T-helper 9 cell (primary cell): ENCODE results near the gene FEV.

Experiments
- DNase-seq: peaks from one replicate; pipeline ENCODE4 v3.0.0-alpha.2; 2020

The FEV gene

DNA sequence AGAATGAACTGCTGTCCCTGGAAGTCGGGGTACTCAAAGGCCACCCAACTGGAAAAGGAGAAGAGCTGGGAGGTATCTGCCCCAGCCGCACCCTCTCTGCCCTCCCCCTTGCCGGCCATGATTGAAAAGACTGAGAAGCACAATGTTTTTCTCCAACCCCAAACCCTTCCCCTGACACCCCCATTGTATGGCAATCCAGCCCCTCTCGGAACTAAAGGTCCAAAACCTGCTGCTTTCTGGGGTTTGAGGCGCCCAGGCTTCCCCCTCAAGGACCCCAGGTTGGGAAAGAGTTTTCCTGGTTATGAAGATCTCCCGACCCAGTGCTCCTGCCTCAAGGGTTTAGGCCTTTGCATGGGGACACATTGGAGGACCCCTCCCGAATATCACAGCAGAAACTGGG is 7.2 kb upstream of the FEV start:
- DNase-seq = no peak

- no peak for DNase-seq
Observed at GRCh38 chr2:218991674-218992168, 6.7 kb upstream of the FEV start.

DNA sequence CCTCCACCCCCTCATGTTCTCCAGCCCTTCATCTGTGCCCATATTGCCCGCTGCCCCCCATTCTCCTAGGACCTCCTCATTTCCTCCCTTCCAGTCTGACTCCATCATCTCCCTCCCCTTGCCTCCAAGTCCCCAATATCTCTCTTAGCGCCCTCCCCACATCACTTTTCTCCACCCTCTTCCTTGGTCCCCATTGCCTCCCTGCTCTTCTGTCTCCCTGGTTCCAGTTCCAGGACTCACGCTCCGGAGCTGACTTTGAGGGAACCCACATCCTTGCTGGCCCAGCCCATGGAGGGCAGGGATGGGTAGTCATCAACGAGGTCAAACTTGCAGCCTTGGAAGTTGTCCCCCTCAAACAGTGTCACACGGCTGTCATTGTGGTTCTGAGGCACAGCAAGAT is 5.6 kb upstream of the FEV start:
- DNase-seq = no peak

- no peak for DNase-seq
Observed at GRCh38 chr2:218990052-218990451, 5.1 kb upstream of the FEV start.

GRCh38 chr2:218988650-218989049 is 3.7 kb upstream of the FEV start:
- DNase-seq = no peak

GRCh38 chr2:218988164-218988563 is 3.2 kb upstream of the FEV start:
- DNase-seq = no peak

DNA sequence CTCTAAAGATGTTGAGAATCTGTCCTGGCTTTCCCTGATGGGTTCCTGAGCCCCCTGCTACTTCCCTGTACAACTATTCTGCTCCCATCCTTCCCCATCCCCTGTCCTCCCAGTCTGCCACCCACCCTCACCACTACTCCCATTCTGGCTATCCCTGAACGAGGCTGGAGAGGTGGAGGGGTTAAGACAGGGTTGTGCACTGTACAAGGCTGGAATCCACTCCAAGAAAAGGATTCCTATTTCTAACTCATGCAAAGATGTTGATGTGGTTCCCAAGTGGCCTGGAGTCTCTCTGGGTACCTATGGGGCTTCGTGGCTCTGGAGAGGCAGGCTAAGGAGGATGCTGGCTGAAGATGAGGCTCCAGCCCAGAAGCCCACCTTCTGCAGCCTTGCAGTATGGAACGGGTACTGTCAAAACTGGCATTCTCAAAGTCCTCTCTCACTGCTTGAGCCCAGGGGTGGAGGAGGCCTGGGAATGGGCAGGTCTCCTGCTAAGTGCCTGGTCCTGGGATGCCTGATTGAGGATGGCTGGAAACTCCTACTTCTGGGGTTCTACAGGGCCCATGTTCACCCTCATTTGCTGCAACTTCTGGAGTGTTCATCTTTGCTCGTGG is 1.3 kb upstream of the FEV start:
- DNase-seq = no peak

GRCh38 chr2:218985325-218986091 is 524 bp upstream of the FEV start:
- DNase-seq = no peak

GRCh38 chr2:218984239-218985020 is 554 bp downstream of the FEV start:
- DNase-seq = no peak

GRCh38 chr2:218983934-218984238 is 1.1 kb downstream of the FEV start:
- no peak for DNase-seq

GRCh38 chr2:218983263-218983933 is 1.6 kb downstream of the FEV start:
- no peak for DNase-seq

DNA sequence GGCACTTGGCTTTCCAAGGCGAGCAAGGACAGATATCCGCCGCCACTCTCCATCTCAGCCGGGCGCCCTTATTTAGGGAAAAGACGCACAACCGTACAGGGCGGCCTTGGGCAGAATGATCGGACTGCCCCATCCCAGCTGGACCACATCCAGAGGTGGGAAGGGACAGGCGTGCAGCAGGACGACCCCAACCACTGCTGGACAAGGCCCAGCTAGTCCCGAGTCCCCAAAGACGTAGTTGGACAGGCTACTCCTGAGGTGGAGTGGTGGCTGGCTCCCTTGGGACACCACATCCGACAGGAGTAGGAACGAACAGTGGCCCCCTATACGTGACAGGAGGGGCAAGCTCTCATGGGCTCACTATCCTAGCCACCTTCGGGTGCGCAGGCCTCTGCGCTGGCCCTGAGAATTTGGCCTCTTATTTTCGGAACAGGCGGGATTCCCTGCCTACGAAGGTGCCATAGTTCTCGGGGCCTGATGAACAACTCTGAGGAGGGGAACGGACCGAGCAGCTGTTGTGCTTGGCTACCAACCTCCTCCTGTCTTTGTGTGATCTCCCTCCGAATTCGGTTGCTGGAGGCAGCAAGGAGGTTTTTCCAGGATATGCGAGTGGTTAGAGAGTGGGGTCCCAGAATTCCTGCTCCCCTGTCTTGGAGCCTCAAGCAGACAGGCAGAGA is 2.3 kb downstream of the FEV start:
- no peak for DNase-seq

GRCh38 chr2:218981881-218982585 is 3.0 kb downstream of the FEV start:
- DNase-seq = no peak

DNA sequence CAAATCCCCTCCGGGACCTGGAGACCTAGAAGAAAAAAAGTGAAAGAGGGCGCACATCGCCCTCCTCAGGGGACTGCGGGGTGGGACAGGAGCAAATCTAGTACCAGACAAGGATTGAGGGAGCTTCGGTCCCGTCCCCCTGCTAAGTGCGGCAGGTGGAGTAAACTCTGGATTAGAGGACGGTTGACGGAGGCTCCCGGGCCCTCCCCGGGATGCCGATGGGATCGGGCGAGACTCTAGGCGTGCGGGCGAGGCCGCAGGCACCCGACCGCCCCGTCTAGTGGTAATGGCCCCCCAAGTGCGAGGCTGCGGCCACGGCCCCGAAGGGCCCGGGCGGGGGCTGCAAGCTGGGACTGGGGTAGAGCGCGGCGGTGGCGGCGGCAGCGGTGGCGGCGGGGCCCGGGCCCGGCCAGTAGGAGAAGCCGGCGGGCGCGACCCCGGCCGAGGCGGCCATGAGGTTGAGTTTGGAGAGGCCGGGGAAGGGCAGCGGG is 3.5 kb downstream of the FEV start:
- DNase-seq = no peak

DNA sequence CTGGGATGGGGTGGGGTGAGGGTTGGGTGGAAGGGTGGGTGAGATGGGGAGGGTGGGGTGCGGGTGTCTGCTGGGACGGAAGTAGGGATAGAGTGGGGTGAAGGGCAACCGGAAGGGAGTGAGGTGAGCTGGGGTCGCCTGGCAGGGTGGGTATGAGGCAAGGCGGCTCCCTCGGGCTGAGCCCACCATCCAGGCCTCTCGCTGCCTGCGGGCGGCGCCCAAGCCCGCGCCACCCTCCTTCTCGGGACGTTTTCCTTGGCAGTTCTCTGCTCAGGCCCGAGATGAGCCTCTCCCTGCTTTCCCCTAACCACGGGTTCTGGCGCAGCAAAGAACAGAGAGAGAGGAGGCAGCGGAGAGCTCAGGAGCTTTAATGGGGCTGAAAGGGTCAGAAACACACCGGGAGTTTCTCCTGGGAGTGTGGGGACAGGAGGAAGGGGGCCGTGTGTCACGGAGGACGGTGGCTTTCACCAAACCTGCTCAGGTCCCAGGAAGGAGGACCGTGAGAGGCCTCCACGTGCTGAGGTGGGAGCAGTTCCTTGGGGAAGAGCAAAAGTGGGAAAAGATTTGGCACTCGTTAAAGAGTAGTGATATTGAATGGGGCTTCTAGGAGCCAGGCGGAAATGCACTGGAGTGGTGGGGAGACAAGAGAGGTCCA is 4.1 kb downstream of the FEV start:
- DNase-seq = no peak

- DNase-seq = peak; percentile 78
Observed at GRCh38 chr2:218979846-218980734, 4.9 kb downstream of the FEV start.

GRCh38 chr2:218975060-218975777 is 9.8 kb downstream of the FEV start:
- no peak for DNase-seq

DNA sequence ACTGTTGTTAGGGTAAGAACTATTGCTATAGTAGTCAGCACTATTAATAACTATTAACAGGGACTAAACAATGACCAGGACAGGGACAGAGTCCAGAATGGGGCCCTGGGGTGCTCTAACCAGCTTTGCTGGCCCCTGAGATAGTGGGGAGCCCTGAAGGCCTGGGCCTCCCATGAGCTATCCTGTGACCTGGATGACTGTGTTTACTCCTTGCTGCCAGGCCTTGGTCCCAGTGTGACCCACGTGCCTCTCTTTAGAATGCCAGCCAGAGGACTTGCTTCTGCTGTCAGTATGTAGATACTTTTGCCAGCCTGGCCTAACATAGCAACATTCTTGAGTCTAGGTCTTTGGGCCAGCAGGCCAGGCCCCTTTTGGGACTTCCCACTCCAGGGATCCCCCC is 14.1 kb downstream of the FEV start:
- no peak for DNase-seq

DNA sequence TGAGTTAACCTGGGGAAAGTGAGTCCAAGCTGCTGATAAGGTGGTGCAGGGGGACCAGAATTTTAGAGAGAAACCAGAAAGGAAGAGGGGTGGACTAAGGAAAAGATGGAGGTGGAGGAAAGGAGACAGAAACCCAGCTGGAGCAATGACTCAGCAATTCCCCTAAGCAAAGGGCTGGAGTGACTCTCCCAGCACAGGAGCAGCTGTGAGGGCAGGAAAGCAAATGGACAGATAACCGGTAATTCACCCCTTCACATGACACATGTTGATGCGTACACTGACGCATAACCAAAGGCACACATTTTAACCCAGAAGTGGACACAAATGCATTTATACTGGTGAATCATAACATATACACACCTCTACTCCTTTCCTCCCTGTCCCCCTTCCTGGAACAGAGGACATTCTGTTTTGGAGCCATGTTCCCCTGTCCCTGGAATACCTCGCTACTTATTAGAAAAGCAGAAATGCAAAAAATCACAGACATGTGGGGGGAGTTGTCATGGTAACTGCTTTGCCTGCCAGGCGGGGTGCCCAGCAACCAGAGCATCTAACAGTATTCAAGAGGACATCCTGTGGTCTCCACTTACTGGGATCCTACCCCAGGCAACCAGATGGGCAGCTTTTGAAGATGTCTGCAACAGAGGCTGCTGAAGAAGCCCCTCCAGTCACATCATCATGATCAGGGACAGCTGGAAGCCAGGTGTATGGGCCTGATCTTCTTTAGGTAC is 20.8 kb downstream of the FEV start:
- no peak for DNase-seq
